H1 (cell line): Measurements from ENCODE around the gene ADAMTS4. TPM values are rescaled to one million over a fixed set of nuclear protein-coding genes. Genes with fewer than 3 reads are reported as not detected.

ENCODE experiments used
- CREB1 ChIP-seq: IDR thresholded peaks from 2 replicates; pipeline ENCODE4 v1.6.1; 2012; ENCODE audit warnings: inconsistent platforms
- PHF8 ChIP-seq: fragments of 200-600 bp; sonication (generic); conservative IDR thresholded peaks from 2 replicates; pipeline ENCODE4 v1.7.1; 2012; ENCODE audit warnings: low read depth, mild to moderate bottlenecking, inconsistent platforms, low read length, moderate library complexity
- POU5F1 ChIP-seq: IDR thresholded peaks from 2 replicates; pipeline ENCODE4 v1.6.1; 2011; ENCODE audit warnings: low read depth, mild to moderate bottlenecking, low read length, moderate library complexity
- SP1 ChIP-seq: IDR thresholded peaks from 2 replicates; pipeline ENCODE4 v1.6.1; 2011; ENCODE audit warnings: low read depth, low read length
- polyA plus RNA-seq, 7 experiments: library from polyadenylated mRNA; depleted of rRNA in 3 of 7; stranded (reverse) in 5 of 7; unstranded in 2 of 7; fragments of >200 nt in 5 of 7; fragments of 200-250 nt in 2 of 7; gene quantifications; 1 replicate in 5 of 7; 2 replicates in 1 of 7; 4 replicates in 1 of 7; pipeline versions ENCODE4 v1.2.1 to v1.2.3, GENCODE V29; 2011 to 2013; ENCODE audit warnings: missing spikeins in 2 of 7, mixed read lengths in 2 of 7
- total RNA-seq: library from RNA; stranded (reverse); fragmentation: NEBNext Ultra II Directional; extraction: Animal tissue kit (Norgen Biotek cat#: 25700); gene quantifications from 2 replicates; pipeline ENCODE4 v1.2.1, GENCODE V29; 2021

ADAMTS4 gene
- total and polyA plus RNA-seq, 2 of the 8 experiments (the other 6 are each of a cell fraction or from before 2014, with no cell fraction given), result 4.6 to 7.2 TPM

DNA sequence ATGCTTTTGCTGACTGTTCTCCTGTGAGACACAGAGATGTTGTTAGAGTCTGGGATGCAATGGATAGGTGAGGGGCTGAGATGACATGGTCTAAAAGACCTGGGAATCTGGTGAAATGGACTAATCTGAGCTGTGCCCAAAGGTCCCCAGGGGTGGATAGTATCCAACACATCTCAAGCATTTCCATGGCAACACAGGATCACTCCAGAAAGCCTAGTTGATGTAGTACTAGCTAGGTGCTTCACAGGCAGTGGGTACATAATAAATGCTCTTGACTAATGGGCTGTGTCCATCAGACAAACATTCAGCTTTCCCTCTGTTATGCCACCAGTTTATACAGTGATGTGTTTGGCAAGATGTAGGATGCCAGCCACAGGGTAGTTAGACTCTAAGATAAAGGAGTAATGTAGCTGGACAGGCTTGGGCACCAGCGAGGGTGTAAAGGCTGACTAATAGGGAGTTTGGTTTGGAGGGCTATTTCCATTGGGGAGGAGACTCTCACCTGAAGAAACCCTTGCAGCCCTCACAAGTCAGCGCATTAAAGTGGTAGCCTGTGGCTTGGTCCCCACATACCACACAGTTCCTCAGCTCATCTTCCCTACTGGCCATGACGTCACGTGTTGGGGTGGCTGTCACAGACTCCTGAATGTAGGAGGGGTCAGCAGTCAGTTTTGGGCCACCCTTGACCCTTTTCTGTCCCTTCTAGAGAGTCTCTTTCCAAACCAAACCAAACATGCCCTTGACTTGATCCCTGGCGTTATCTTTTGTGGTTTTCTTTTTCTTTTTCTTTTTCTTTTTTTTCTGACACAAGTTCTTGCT lies 37.3 kb upstream of the ADAMTS4 start (continued):
- no peak for TF ChIP-seq SP1
- no peak for TF ChIP-seq POU5F1
- no peak for TF ChIP-seq PHF8
- no peak for TF ChIP-seq CREB1
